ENCODE data around the gene IDUA.
A peak's percentile ranks its signal among the peaks of the same experiment; 100 is the strongest.

IDUA gene

GRCh38 chr4:946517-947471, 40.0 kb upstream of the IDUA start:
- no peaks in the 10 kb centered on the region for H3K36me3 ChIP-seq (ENCODE audit: control insufficient read depth in 1 of 2, insufficient read depth in 2 of 2, low read length in 2 of 2)
- H3K18ac ChIP-seq (ENCODE audit: low read length) = no peak overlapping the region
- no peak overlapping the region for H3K14ac ChIP-seq (ENCODE audit: low read length)
- H2BK120ac ChIP-seq (ENCODE audit: insufficient read depth, low read length, poor library complexity) = no peak overlapping the region
- no peak overlapping the region for H2AFZ ChIP-seq (ENCODE audit: insufficient read depth, low read length, poor library complexity)
- WGBS (ENCODE audit: extremely low coverage, insufficient coverage, insufficient read length) = no CpG with 5 or more reads among the region's 62 CpGs
- no peak overlapping the region for H3K23ac ChIP-seq (ENCODE audit: low read length)
- no peaks in the 10 kb centered on the region for H3K79me1 ChIP-seq (ENCODE audit: low read length)
- H3K4me2 ChIP-seq (ENCODE audit: low read length) = no peak overlapping the region
- H3K4ac ChIP-seq (ENCODE audit: low read depth, low read length) = no peak overlapping the region
- H3K4me1 ChIP-seq (ENCODE audit: control insufficient read depth in 1 of 2, insufficient read depth in 2 of 2, low read length in 2 of 2) = peaks cover 3 to 9% of the 10 kb centered on the region in 2 experiments
- no peaks in the 10 kb centered on the region for H3K79me2 ChIP-seq (ENCODE audit: control insufficient read depth, insufficient read depth, low read length, poor library complexity)
- no peak overlapping the region for H4K91ac ChIP-seq (ENCODE audit: low read depth, low read length)
- H3K27me3 ChIP-seq (ENCODE audit: insufficient read depth, low read length) = peaks cover 2% of the 10 kb centered on the region
- H3K9me3 ChIP-seq (ENCODE audit: insufficient read depth, low read depth, low read length) = no peaks in the 10 kb centered on the region
- no peak overlapping the region for H2BK12ac ChIP-seq (ENCODE audit: low read length)
- H2AK5ac ChIP-seq (ENCODE audit: low read length) = no peak overlapping the region
- no peak overlapping the region for H2BK5ac ChIP-seq (ENCODE audit: low read depth, low read length, poor library complexity)
- H3K9ac ChIP-seq (ENCODE audit: low read length) = no peak overlapping the region
- H4K12ac ChIP-seq (ENCODE audit: low read depth, low read length) = no peak overlapping the region
- H3K27ac ChIP-seq (ENCODE audit: low read depth, low read length) = no peak overlapping the region
- no peak for DNase-seq
- no peak overlapping the region for H3K4me3 ChIP-seq (ENCODE audit: low read depth, low read length)
- H4K8ac ChIP-seq (ENCODE audit: low read depth, low read length) = no peak overlapping the region

GRCh38 chr4:947491-947971, 39.3 kb upstream of the IDUA start:
- no peaks in the 10 kb centered on the region for H3K9me3 ChIP-seq (ENCODE audit: insufficient read depth, low read depth, low read length)
- H3K14ac ChIP-seq (ENCODE audit: low read length) = no peak overlapping the region
- no peaks in the 10 kb centered on the region for H3K36me3 ChIP-seq (ENCODE audit: control insufficient read depth in 1 of 2, insufficient read depth in 2 of 2, low read length in 2 of 2)
- WGBS (ENCODE audit: extremely low coverage, insufficient coverage, insufficient read length) = no CpG with 5 or more reads among the region's 19 CpGs
- no peaks in the 10 kb centered on the region for H3K79me2 ChIP-seq (ENCODE audit: control insufficient read depth, insufficient read depth, low read length, poor library complexity)
- no peak overlapping the region for H3K27ac ChIP-seq (ENCODE audit: low read depth, low read length)
- no peak overlapping the region for H2AK5ac ChIP-seq (ENCODE audit: low read length)
- H3K4ac ChIP-seq (ENCODE audit: low read depth, low read length) = no peak overlapping the region
- H3K23ac ChIP-seq (ENCODE audit: low read length) = no peak overlapping the region
- no peak overlapping the region for H3K9ac ChIP-seq (ENCODE audit: low read length)
- DNase-seq = no peak
- H3K27me3 ChIP-seq (ENCODE audit: insufficient read depth, low read length) = peaks cover 2% of the 10 kb centered on the region
- H2BK12ac ChIP-seq (ENCODE audit: low read length) = no peak overlapping the region
- no peak overlapping the region for H3K4me3 ChIP-seq (ENCODE audit: low read depth, low read length)
- no peak overlapping the region for H2AFZ ChIP-seq (ENCODE audit: insufficient read depth, low read length, poor library complexity)
- no peak overlapping the region for H4K91ac ChIP-seq (ENCODE audit: low read depth, low read length)
- H3K18ac ChIP-seq (ENCODE audit: low read length) = no peak overlapping the region
- H4K8ac ChIP-seq (ENCODE audit: low read depth, low read length) = no peak overlapping the region
- H3K4me2 ChIP-seq (ENCODE audit: low read length) = no peak overlapping the region
- no peaks in the 10 kb centered on the region for H3K79me1 ChIP-seq (ENCODE audit: low read length)
- no peak overlapping the region for H4K12ac ChIP-seq (ENCODE audit: low read depth, low read length)
- H2BK120ac ChIP-seq (ENCODE audit: insufficient read depth, low read length, poor library complexity) = no peak overlapping the region
- peaks cover 3 to 9% of the 10 kb centered on the region in 2 experiments for H3K4me1 ChIP-seq (ENCODE audit: control insufficient read depth in 1 of 2, insufficient read depth in 2 of 2, low read length in 2 of 2)
- H2BK5ac ChIP-seq (ENCODE audit: low read depth, low read length, poor library complexity) = no peak overlapping the region

DNA sequence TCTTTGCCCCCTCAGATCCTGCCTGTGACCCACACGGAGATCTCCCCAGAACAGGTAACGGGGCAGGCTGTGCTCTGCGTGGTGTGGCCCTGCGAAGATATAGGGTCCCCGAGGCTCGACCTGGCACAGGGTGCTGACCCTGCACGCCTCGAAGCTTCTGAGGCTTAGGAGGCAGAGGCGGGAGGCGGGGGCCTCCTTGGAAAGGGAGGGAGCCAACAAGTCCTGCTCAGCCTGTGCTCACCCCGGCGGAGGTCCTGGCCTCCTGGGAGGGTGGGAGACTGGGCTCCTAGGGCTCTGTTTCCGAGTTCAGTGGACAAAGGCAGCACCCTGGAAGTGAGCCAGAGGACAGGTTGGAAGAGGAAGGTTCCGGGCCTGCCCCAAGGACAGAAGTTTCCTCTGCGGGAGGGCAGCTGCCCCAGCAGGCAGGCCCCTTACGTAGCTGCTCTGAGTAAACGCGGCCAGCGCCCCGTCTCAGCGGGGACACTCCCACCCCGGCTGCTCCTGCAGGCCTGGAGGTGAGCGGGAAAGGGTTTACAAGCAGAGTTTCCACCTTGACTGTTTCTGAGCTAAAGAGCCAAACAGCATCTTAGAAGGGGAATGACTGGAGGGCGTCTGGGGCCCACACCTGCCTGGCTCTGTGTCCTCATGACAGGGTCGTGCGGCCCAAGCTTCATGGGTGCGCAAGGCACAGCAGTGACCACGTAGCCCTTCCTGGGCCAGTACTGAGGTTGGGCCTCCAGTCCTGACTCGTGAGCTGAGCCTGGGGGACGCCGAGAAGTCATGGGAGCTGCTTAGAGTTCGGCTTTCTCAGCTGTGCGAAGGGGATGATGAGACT, 38.5 kb upstream of the IDUA start:
- no peak overlapping the region for H2AK5ac ChIP-seq (ENCODE audit: low read length)
- H3K18ac ChIP-seq (ENCODE audit: low read length) = no peak overlapping the region
- peak overlapping the region; percentile 16 for H4K12ac ChIP-seq (ENCODE audit: low read depth, low read length)
- no peak overlapping the region for H2BK12ac ChIP-seq (ENCODE audit: low read length)
- H2BK5ac ChIP-seq (ENCODE audit: low read depth, low read length, poor library complexity) = no peak overlapping the region
- H2BK120ac ChIP-seq (ENCODE audit: insufficient read depth, low read length, poor library complexity) = no peak overlapping the region
- H3K23ac ChIP-seq (ENCODE audit: low read length) = no peak overlapping the region
- H3K79me2 ChIP-seq (ENCODE audit: control insufficient read depth, insufficient read depth, low read length, poor library complexity) = no peaks in the 10 kb centered on the region
- H3K9me3 ChIP-seq (ENCODE audit: insufficient read depth, low read depth, low read length) = no peaks in the 10 kb centered on the region
- H3K79me1 ChIP-seq (ENCODE audit: low read length) = no peaks in the 10 kb centered on the region
- no peak overlapping the region for H3K4me3 ChIP-seq (ENCODE audit: low read depth, low read length)
- peaks cover 2% of the 10 kb centered on the region for H3K27me3 ChIP-seq (ENCODE audit: insufficient read depth, low read length)
- H3K9ac ChIP-seq (ENCODE audit: low read length) = no peak overlapping the region
- peaks cover 0 to 1% of the 10 kb centered on the region in 2 experiments for H3K36me3 ChIP-seq (ENCODE audit: control insufficient read depth in 1 of 2, insufficient read depth in 2 of 2, low read length in 2 of 2)
- no peak overlapping the region for H4K8ac ChIP-seq (ENCODE audit: low read depth, low read length)
- WGBS (ENCODE audit: extremely low coverage, insufficient coverage, insufficient read length) = no CpG with 5 or more reads among the region's 33 CpGs
- H3K4ac ChIP-seq (ENCODE audit: low read depth, low read length) = no peak overlapping the region
- no peak overlapping the region for H3K4me2 ChIP-seq (ENCODE audit: low read length)
- no peak for DNase-seq
- H2AFZ ChIP-seq (ENCODE audit: insufficient read depth, low read length, poor library complexity) = no peak overlapping the region
- no peak overlapping the region for H3K27ac ChIP-seq (ENCODE audit: low read depth, low read length)
- peaks cover 3 to 9% of the 10 kb centered on the region in 2 experiments for H3K4me1 ChIP-seq (ENCODE audit: control insufficient read depth in 1 of 2, insufficient read depth in 2 of 2, low read length in 2 of 2)
- no peak overlapping the region for H3K14ac ChIP-seq (ENCODE audit: low read length)
- no peak overlapping the region for H4K91ac ChIP-seq (ENCODE audit: low read depth, low read length)

DNA sequence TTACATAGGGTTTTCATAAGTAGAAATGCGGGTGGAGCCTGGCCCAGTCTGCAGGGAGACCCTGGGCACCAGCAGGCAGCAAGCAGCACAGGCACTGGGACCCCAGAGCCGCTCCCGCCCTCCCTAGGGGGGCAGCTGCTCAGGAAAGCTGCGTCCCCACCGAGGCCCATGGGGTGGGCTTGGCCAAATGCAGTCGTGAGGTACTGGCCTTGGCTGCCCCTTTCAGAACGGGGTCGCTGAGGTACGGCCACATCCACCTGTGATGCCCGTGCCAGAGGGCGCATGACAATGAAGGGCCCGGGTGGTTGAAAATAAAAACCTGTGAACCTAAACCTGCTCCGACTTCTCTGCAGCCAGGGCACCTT, 37.9 kb upstream of the IDUA start:
- Histone ChIP-seq H3K4me2 (ENCODE audit: low read length) (no peak overlapping the region), H3K18ac (ENCODE audit: low read length) (no peak overlapping the region), H2AK5ac (ENCODE audit: low read length) (no peak overlapping the region), H4K12ac (ENCODE audit: low read depth, low read length) (no peak overlapping the region), H3K9ac (ENCODE audit: low read length) (no peak overlapping the region), H4K8ac (ENCODE audit: low read depth, low read length) (no peak overlapping the region), H3K4me1 (ENCODE audit: control insufficient read depth in 1 of 2, insufficient read depth in 2 of 2, low read length in 2 of 2) (peaks cover 3 to 9% of the 10 kb centered on the region in 2 experiments), H3K9me3 (ENCODE audit: insufficient read depth, low read depth, low read length) (no peaks in the 10 kb centered on the region), H3K36me3 (ENCODE audit: control insufficient read depth in 1 of 2, insufficient read depth in 2 of 2, low read length in 2 of 2) (peaks cover 0 to 5% of the 10 kb centered on the region in 2 experiments), H3K23ac (ENCODE audit: low read length) (no peak overlapping the region), H2BK5ac (ENCODE audit: low read depth, low read length, poor library complexity) (no peak overlapping the region), H2AFZ (ENCODE audit: insufficient read depth, low read length, poor library complexity) (no peak overlapping the region), H3K14ac (ENCODE audit: low read length) (no peak overlapping the region), H3K79me1 (ENCODE audit: low read length) (no peaks in the 10 kb centered on the region), H3K27ac (ENCODE audit: low read depth, low read length) (no peak overlapping the region), H3K4me3 (ENCODE audit: low read depth, low read length) (no peak overlapping the region), H3K27me3 (ENCODE audit: insufficient read depth, low read length) (peaks cover 2% of the 10 kb centered on the region), H3K79me2 (ENCODE audit: control insufficient read depth, insufficient read depth, low read length, poor library complexity) (no peaks in the 10 kb centered on the region), H4K91ac (ENCODE audit: low read depth, low read length) (no peak overlapping the region), H3K4ac (ENCODE audit: low read depth, low read length) (no peak overlapping the region), H2BK12ac (ENCODE audit: low read length) (no peak overlapping the region), H2BK120ac (ENCODE audit: insufficient read depth, low read length, poor library complexity) (no peak overlapping the region)
- no CpG with 5 or more reads among the region's 13 CpGs for WGBS (ENCODE audit: extremely low coverage, insufficient coverage, insufficient read length)
- no peak for DNase-seq

Measured in trophoblast cell (in vitro differentiated cells and primary cell).